Fibroblast of lung (primary cell): ENCODE data around the gene CACTIN. TPM values are rescaled to one million over a fixed set of nuclear protein-coding genes. Genes with fewer than 3 reads are reported as not detected.

Experiments used
- DNase-seq, 2 donors: peaks; one replicate each; pipeline versions ENCODE4 v3.0.0 to v3.0.0-alpha.2; 2010; ENCODE audit warnings: low read depth in 2 of 2
- H2AFZ ChIP-seq: 2 replicates; pipeline ENCODE4 v1.5.1; 2012; ENCODE audit warnings: low read length, control low read depth, inconsistent platforms
- H3K27ac ChIP-seq: 2 replicates; pipeline ENCODE4 v1.5.1; 2011; ENCODE audit warnings: low read length, control low read depth; ENCODE audit not compliant: insufficient read depth
- H3K27me3 ChIP-seq: 2 replicates; pipeline ENCODE4 v1.5.1; 2011; ENCODE audit warnings: mild to moderate bottlenecking, low read length; ENCODE audit not compliant: control insufficient read depth, insufficient read depth
- H3K36me3 ChIP-seq: 2 replicates; pipeline ENCODE4 v1.5.1; 2011; ENCODE audit warnings: low read length; ENCODE audit not compliant: control insufficient read depth, insufficient read depth
- H3K4me1 ChIP-seq: 2 replicates; pipeline ENCODE4 v1.5.1; 2011; ENCODE audit warnings: low read length; ENCODE audit not compliant: control insufficient read depth, insufficient read depth; ENCODE audit errors: extremely low read depth
- H3K4me2 ChIP-seq: 2 replicates; pipeline ENCODE4 v1.5.1; 2011; ENCODE audit warnings: low read length, control low read depth; ENCODE audit not compliant: insufficient read depth; ENCODE audit errors: extremely low read depth
- H3K4me3 ChIP-seq, 4 experiments: fragments of 200-600 bp in 1 of 4; sonication (generic) in 1 of 4; replicated peaks in 1 of 4; 2 replicates each; pipeline ENCODE4 v1.5.1; 2011 to 2016; ENCODE audit warnings: low read length in 4 of 4, low read depth in 3 of 4, mild to moderate bottlenecking in 3 of 4, control low read depth in 2 of 4, inconsistent platforms in 1 of 4, mixed read lengths in 1 of 4; ENCODE audit not compliant: insufficient read depth in 1 of 4; ENCODE audit errors: control extremely low read depth in 1 of 4
- H3K79me2 ChIP-seq: 2 replicates; pipeline ENCODE4 v1.5.1; 2012; ENCODE audit warnings: mild to moderate bottlenecking, low read length, inconsistent platforms; ENCODE audit not compliant: control insufficient read depth, insufficient read depth
- H3K9ac ChIP-seq: 2 replicates; pipeline ENCODE4 v1.5.1; 2011; ENCODE audit warnings: mild to moderate bottlenecking, low read length, control low read depth; ENCODE audit not compliant: insufficient read depth
- H3K9me3 ChIP-seq: 2 replicates; pipeline ENCODE4 v1.5.1; 2012; ENCODE audit warnings: low read depth, low read length; ENCODE audit not compliant: control insufficient read depth, insufficient read depth
- H4K20me1 ChIP-seq: 2 replicates; pipeline ENCODE4 v1.5.1; 2011; ENCODE audit warnings: low read length; ENCODE audit not compliant: control insufficient read depth, insufficient read depth; ENCODE audit errors: extremely low read depth
- EZH2 ChIP-seq: IDR thresholded peaks from 2 replicates; pipeline ENCODE4 v1.5.1; 2012; ENCODE audit warnings: low read length, control low read depth, mild to moderate bottlenecking; ENCODE audit errors: missing control alignments
- polyA plus RNA-seq, 2 donors: library from polyadenylated mRNA; depleted of rRNA in 1 of 2; stranded (reverse) in 1 of 2; unstranded in 1 of 2; fragments of >200 nt; gene quantifications; 2 replicates each; pipeline ENCODE4 v1.2.1, GENCODE V29; 2011 to 2012; ENCODE audit warnings: missing spikeins in 1 of 2
- total RNA-seq: library from RNA; depleted of rRNA; stranded (reverse); fragments of >200 nt; gene quantifications from 2 replicates; pipeline ENCODE4 v1.2.1, GENCODE V29; 2014
- TF ChIP-seq, protein P1 (sequence below), 2 donors: IDR thresholded peaks in 1 of 2; conservative IDR thresholded peaks in 1 of 2; 1 replicate in 1 of 2; 2 replicates in 1 of 2; pipeline ENCODE4 v1.5.1; 2011 to 2012; ENCODE audit warnings: low read length in 2 of 2, control low read depth in 1 of 2, inconsistent platforms in 1 of 2, low read depth in 1 of 2, mild to moderate bottlenecking in 1 of 2

Gene CACTIN
- total and polyA plus RNA-seq, 2 donors (not counting 1 experiment from before 2014, with no cell fraction given), result 6.7 to 19.7 TPM

DNA sequence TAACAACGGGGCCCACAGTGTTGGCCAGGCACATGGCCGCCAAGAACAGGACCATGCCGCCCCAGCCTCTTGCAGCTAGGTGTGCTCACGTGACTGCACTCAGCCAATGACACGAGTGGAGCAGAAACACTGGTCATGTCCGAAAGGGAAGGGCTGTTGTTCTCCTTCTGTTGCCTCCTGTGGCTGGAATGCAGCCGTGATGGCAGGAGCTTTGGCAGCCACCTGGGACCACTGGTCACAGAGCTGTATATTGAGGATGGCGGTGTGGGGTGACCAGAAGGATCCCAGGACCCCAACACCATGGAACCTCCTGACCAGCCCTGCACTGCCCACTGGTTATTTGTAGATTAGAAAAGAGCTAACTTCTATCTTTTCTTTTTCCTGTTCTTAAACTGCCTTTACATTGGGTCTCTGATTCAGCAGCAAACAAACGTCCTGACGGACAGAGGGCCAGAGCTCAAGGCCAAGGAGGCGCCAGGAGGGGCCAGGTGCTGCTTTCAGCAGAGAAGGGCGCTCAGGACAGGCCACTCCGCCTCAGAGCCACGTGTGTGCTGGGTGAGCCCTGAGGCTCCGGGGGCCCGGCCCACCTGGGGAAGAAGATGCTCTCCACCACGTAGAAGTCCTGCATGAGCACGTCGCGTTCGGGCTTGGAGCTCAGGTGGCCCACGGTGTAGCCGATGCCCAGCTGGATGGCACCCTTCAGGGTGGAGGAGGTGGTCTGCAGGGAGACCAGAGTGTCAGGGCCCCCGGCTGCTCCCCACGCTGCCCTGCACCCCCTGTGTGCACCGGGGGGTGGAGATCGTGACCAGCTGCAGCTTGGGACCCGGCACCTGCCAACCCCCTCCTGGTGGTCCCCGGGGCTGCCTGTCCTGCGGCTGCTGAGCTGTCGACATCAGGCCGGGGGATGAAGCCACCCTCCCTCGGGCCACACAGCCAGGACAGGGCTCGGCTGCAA is 35.0 kb upstream of the CACTIN start:
- no peak for DNase-seq
- no peaks in the 10 kb centered on the region for H3K79me2 ChIP-seq
- H3K36me3 ChIP-seq, result peaks cover 27% of the 10 kb centered on the region
- H3K9ac ChIP-seq, result no peak overlapping the region
- no peak for TF ChIP-seq EZH2
- TF ChIP-seq, protein P1, sequence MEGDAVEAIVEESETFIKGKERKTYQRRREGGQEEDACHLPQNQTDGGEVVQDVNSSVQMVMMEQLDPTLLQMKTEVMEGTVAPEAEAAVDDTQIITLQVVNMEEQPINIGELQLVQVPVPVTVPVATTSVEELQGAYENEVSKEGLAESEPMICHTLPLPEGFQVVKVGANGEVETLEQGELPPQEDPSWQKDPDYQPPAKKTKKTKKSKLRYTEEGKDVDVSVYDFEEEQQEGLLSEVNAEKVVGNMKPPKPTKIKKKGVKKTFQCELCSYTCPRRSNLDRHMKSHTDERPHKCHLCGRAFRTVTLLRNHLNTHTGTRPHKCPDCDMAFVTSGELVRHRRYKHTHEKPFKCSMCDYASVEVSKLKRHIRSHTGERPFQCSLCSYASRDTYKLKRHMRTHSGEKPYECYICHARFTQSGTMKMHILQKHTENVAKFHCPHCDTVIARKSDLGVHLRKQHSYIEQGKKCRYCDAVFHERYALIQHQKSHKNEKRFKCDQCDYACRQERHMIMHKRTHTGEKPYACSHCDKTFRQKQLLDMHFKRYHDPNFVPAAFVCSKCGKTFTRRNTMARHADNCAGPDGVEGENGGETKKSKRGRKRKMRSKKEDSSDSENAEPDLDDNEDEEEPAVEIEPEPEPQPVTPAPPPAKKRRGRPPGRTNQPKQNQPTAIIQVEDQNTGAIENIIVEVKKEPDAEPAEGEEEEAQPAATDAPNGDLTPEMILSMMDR (conservative IDR thresholded peaks at IDR 0.05 in 1 of 2, IDR thresholded peaks at IDR 0.05 in 1 of 2; ENCODE audit: low read depth in 1 of 2, low read length in 2 of 2), result no peak
- no peak overlapping the region for H3K4me2 ChIP-seq
- H3K9me3 ChIP-seq, result no peaks in the 10 kb centered on the region
- H3K27ac ChIP-seq, result no peak overlapping the region
- no peaks in the 10 kb centered on the region for H3K27me3 ChIP-seq
- no peaks in the 10 kb centered on the region for H4K20me1 ChIP-seq
- H3K4me3 ChIP-seq, result no peak overlapping the region
- no peaks in the 10 kb centered on the region for H3K4me1 ChIP-seq
- H2AFZ ChIP-seq, result no peak overlapping the region

DNA sequence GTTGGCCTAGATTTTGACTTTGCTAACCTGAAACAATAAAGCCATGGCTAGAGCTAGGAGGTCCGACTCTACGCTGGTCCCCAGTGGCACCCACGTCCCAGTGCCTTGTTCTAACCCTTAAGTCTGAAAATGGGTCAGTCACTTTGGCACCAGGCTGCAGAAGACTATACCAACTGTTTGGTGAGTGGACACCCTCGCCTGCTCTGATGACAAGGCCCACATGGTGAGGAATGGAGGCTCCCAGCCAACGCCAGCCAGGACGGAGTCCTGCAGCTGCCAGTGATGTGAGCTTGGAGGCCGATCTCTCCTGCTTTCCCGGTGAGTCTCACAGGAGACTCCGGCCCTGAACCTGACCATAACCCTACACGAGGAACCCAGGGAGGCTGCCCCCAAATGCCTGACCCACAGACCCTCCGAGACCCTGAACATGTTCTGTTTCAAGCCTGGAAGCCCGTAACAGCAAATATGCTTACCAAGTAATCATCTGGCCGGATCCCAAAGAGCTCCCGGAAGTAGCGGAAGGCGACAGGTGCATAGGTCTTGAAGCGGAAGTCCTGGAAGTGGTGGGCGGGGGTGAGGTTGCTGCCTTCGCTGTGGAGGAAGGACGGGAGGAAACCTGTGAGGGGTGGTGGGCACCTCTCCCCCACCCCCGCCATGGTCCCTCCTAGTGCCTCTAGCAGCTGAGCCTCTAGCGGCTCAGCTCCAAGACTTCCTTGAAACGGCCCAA is 34.1 kb upstream of the CACTIN start:
- H3K79me2 ChIP-seq, result no peaks in the 10 kb centered on the region
- H3K4me2 ChIP-seq, result no peak overlapping the region
- peaks cover 29% of the 10 kb centered on the region for H3K36me3 ChIP-seq
- DNase-seq, result no peak
- H3K9ac ChIP-seq, result no peak overlapping the region
- H2AFZ ChIP-seq, result no peak overlapping the region
- no peak overlapping the region for H3K4me3 ChIP-seq
- no peaks in the 10 kb centered on the region for H3K9me3 ChIP-seq
- no peaks in the 10 kb centered on the region for H3K4me1 ChIP-seq
- TF ChIP-seq, protein P1 (conservative IDR thresholded peaks at IDR 0.05 in 1 of 2, IDR thresholded peaks at IDR 0.05 in 1 of 2; ENCODE audit: low read depth in 1 of 2, low read length in 2 of 2), result no peak
- no peak for TF ChIP-seq EZH2
- H3K27me3 ChIP-seq, result no peaks in the 10 kb centered on the region
- no peaks in the 10 kb centered on the region for H4K20me1 ChIP-seq
- no peak overlapping the region for H3K27ac ChIP-seq

DNA sequence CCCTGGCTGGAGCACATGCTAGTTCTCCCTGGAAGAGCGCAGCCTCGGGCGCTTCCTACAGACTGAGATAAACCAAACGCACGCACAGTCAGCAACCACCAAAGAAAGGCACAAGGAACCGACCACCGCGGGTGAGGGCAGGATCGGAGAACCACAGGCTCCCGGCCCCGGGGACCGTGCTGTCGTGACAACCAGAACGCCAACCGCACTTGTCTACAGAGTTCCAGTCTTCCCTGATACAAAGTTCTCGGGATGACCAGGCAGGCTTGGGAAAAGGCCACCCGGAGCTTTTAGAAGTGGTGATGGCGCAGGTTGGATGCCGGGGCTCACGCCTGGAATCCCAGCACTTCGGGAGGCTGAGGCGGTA is 33.1 kb upstream of the CACTIN start:
- no peak overlapping the region for H3K4me2 ChIP-seq
- H3K27ac ChIP-seq, result no peak overlapping the region
- no peaks in the 10 kb centered on the region for H3K4me1 ChIP-seq
- DNase-seq, result no peak
- no peak overlapping the region for H2AFZ ChIP-seq
- H3K9me3 ChIP-seq, result no peaks in the 10 kb centered on the region
- H3K79me2 ChIP-seq, result no peaks in the 10 kb centered on the region
- H3K9ac ChIP-seq, result no peak overlapping the region
- H4K20me1 ChIP-seq, result no peaks in the 10 kb centered on the region
- H3K27me3 ChIP-seq, result no peaks in the 10 kb centered on the region
- H3K36me3 ChIP-seq, result peaks cover 27% of the 10 kb centered on the region
- no peak for TF ChIP-seq EZH2
- no peak overlapping the region for H3K4me3 ChIP-seq
